GM19468 (cell line): ENCODE measurements around the gene ST3GAL2.

ENCODE experiments used
- ATAC-seq: cut with Tn5 transposase; IDR thresholded peaks from one replicate; pipeline ENCODE4 v1.9.1; 2021; ENCODE audit warnings: mild to moderate bottlenecking, moderate library complexity, moderate number of reproducible peaks; ENCODE audit not compliant: unreplicated experiment; ENCODE audit errors: extremely low read depth

ST3GAL2 gene, protein sequence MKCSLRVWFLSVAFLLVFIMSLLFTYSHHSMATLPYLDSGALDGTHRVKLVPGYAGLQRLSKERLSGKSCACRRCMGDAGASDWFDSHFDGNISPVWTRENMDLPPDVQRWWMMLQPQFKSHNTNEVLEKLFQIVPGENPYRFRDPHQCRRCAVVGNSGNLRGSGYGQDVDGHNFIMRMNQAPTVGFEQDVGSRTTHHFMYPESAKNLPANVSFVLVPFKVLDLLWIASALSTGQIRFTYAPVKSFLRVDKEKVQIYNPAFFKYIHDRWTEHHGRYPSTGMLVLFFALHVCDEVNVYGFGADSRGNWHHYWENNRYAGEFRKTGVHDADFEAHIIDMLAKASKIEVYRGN

DNA sequence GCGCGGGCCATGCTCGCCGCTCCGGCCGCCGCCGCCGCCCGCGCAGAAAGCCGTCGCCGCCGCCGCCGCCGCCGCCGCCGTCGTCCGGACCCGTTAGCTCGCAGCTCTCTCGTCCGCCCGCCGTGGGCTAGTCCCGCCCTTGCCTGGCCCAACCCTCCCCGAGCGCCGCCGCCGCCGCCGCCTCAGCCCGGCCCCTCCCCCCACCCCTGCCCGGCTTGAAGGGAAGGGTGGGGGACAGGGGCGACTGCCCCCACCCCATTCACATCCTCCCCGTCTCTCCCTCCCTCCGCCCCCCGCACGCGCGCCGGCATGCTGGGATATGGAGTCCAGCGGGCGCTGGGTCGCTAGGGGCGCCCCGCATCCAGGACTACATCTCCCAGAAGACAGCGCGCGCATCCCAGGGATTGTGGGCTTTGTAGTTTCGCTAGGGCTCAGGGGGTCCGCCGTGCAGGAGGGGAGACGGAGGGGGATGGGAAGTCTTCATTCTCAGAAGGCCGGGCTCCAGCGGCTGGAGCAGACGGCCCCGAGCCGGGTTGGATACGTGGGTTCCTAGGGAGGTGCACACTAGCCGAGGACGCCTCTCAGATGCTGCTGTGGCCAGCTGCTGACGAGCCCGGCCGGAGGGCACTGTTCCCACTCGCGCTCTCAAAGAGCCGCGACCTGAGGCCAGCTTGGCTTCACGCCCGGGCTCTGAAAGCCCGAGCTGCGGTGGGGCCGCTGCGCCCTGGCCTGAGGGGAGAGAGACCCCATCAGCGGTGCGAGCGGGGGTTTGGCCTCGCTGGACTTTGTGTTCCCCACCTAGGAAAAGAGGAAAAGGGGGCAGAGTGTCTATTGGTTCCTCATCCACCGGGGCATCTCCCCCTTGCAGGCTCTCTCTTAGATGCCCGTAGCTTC lies at the start of gene ST3GAL2:
Gene ST3GAL2 (minus strand): TSS at position 132 of the 894 bp plus-strand sequence. CDS start 40,570 bp downstream, outside the sequence.
- ATAC-seq = peak; percentile 50

DNA sequence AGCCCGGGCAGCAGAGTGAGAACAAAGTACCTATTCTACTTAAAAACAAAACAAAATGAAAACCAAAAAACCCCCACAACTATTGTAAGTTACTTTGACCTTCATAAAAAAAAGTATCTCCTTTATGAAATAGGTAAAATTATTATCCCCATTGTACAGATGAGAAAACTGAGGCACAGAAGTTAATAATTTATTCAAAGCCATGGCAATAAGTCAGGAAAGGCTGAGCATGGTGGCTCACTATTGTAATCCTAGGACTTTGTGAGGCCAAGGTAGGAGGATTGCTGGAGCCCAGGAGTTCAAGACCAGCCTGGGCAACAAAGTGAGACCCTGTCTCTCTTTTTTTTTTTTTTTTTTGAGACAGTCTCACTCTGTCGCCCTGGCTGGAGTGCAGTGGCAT lies 46.0 kb upstream of the ST3GAL2 start:
- ATAC-seq = no peak

DNA sequence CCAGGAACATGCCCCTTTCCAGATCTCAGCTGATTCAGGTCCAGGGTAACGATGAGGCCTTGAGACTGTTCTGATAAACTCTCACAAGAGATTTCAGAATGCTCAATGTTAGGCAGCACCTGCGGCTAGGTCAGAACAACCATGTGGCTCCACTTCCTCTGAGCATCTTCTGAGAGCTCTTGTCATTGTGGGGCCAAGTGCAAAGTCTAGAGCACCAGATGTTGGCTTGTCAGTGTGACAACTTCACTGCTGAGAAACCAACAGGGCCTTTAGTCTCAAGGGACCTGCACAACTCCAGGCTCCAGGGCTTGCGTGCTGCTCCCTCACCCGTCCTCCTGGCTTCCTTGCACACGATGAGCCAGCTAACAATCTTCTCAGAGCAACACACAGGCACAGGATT lies 44.5 kb upstream of the ST3GAL2 start:
- ATAC-seq = no peak

DNA sequence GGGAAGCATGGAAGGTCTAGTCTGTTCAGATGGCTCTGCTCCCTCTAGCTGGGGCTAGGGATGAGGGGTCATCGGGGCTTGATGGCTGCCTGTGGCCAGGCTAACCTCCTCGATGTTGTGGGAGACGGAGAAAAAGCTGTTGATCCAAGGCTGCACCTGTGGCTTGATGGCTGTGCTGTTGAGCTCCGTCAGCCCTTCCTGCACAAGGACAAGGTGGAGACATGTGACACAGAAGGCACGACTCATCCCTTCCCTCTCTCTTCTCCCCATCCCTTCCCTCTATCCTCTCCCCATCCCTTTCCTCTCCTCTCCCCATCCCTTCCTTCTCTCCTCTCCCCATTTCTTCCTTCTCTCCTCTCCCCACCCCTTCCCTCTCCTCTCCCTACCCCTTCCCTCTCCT lies 43.7 kb upstream of the ST3GAL2 start:
- no peak for ATAC-seq

DNA sequence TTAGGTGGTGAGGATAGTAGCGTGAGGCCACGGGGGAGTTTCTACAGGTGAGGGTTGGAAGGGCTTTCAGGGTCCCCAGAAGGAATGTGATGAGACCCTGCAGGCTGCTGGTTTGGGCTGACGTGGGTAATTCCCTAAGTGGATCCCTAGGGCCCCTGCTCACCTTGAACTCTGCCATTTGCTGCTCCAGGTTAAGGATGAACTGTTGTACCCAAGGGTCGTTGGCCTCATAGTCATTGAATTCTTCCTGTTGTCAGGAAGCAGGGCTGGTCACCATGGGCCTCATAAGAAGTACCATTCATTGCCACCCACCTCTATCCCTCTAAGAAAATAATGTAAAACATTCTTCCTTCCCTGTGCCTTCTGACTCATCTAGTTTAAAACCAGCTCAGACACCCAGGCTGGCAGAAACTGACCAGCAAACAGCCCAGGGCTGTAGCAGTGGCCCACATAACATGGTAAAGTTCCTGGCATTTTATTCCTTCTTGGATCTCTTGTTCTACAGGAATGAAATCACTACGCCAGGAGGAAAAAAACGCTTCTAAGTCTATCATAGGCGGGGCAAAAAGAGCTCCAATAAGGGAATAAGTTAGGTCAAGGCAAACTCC lies 43.1 kb upstream of the ST3GAL2 start:
- ATAC-seq = no peak

DNA sequence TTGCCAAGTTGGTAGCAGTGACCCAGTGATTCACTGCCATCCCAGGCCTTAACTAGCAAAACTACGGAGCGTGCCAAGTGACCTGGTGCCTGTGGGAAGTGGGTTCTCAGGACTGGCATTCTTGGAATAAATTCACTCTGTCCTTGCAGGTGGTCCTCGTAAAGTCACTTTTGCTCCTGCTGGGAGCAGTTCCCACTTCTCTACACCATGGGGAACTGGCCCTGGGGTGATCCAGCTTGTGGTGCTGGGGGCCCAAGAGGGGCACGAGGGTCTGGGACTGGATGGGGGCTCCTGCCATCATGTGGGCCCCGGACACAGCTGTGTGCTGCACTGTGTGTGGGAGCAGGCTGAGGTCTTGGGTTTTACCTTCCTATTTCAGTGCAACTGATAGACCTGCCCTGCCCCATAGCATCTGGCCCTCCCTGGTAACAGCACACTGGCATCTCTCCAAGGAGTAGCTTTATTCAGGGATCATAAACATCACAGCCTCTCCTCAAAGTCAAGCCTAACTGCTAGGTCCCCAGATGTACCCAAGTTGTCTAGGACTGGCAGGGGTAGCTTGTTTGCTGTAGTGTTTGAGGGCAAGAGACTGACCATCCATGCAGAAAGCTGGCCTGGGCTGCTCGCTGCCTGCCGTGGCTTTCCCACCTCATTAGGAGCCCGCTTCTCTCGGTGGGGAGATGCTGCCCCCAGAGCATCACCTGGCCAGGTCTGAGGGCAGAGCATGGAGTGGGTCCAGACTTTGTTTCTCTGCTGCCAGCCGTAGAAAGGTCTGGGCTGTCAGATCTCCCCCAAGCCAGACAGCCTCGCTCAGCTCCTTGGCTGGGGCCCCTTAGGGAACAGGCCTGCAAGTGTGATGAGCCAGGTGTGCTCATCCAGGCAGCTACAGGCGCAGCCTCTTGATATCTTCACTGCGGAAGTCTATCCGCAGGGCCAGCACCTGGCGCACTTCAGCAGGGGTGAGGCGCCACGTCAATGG lies 41.5 kb upstream of the ST3GAL2 start:
- ATAC-seq = no peak

DNA sequence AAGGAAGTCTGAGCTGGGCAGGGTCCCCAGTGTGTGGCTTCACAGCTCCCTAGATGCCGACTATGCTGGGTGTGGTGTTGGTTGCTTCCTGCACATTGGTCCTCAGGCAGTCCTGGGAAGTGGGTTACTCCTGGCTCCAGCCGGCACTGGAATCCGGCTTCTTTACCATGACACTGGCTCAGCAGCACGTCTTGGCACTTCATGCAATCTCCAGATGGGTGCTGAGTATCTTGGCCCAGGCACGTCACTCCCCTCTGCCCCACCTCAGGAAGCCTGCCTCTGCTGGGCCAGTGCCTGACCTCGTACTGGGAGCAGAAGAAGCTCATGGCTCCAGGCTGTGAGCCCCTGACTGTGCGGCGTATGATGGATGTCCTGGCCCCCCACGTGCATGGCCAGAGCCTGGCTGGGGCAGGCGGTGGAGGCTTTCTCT lies 40.0 kb upstream of the ST3GAL2 start:
- no peak for ATAC-seq

DNA sequence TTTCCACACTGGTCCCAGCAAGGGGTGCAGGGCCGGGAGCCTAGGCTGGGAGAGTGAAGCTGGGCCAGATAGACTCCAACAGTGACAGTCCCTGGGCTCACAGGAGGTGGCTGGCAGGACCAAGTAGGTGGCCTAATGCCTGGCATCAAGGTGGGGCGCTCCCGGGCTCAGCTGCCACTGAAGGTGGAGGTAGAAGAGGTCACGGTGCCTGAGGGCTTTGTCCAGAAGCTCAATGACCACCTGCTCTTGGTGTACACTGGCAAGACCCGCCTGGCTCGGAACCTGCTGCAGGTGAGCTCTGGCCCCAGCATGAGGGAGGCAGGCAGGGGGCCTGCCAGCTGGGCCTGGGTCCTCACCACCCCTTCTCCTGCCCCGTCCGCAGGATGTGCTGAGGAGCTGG lies 39.3 kb upstream of the ST3GAL2 start:
- ATAC-seq = no peak

DNA sequence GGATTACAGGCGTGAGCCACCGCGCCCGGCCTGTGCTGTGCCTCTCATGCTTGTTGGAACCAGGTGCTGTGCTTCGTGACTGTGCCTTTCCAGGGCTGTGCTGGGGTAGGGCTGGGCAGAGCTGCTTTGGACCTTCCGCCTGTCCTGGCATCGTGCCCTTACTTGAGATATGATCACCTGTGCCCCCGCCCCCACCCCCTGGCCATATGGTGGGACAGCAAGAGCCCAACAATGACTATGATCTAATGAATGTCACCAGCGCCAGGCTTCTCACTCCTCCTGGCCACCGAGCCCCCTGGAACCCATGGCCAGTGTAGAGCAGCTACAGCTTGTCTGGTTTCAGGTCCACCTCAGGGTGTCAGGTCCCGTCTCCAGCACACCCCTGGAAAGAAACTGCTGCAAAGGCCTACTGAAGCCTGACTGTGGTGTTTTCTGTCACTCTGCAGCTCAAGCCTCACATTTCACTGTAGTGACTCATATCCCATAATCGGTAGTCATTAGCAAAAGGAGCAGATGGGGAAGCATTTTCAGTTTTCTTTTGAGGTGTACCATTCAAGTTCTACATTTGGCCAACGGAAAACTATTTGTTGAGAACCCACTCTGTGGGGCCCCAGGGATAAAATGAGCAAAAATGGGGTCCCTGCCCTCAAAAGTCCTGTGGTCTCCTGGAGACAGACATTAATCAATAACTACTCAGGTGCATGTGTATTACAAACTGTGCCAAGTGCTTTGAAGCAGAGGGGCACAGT lies 37.5 kb upstream of the ST3GAL2 start:
- ATAC-seq = peak; percentile 92

DNA sequence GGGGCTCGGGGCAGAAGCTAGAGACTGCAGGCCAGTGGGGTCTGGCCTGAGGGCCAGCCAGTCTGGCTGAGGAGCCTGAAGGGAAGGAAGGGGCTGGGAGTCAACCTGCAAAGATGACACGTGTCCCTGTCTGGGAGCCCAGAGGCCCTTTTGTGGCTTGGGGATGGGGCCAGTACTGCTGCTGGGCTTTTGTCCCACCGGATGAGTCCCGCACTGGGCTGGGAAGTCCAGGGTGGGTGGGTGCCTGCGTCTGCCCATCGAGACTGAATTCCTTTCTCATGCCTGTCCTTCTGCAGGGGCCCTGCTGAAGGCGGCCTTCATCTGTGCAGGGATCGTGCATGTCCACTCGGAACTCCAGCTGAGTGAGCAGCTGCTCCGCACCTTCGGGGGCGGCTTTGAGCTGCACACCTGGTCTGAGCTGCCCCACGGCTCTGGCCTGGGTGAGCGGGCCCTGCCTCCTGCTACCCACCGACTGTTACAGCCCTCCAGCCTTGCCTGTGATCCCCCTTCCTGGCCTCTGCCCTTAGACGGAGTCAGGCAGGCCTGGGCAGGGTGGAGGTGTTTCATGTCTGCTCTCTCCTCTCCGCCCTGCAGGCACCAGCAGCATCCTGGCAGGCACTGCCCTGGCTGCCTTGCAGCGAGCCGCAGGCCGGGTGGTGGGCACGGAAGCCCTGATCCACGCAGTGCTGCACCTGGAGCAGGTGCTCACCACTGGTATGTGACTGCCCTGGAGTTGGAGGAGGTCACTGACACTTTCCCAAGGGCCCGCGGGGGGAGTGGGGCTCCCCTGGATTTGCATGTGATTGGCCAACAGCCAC lies 36.4 kb upstream of the ST3GAL2 start:
- ATAC-seq = no peak

DNA sequence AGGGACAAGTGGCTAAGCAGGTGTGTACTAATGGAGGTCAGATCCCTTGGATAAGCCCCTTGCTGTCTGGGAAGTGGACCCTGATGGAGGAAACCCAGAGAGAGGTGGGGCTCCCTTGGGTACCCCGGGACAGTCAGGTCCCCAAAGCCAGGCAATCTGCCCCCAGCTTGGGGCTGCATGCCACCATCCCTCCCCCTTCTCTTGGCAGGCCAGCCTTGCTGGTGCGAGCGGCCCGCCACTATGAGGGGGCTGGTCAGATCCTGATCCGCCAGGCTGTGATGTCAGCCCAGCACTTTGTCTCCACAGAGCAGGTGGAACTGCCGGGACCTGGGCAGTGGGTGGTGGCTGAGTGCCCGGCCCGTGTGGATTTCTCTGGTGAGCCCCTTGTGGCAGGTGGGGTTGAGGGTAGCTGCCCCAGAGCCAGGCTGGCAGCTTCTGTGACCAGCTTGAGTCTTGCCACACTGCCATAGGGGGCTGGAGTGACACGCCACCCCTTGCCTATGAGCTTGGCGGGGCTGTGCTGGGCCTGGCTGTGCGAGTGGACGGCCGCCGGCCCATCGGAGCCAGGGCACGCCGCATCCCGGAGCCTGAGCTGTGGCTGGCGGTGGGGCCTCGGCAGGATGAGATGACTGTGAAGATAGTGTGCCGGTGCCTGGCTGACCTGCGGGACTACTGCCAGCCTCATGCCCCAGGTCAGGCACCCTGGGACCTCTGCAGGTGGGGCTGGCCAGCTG lies 35.6 kb upstream of the ST3GAL2 start:
- no peak for ATAC-seq

DNA sequence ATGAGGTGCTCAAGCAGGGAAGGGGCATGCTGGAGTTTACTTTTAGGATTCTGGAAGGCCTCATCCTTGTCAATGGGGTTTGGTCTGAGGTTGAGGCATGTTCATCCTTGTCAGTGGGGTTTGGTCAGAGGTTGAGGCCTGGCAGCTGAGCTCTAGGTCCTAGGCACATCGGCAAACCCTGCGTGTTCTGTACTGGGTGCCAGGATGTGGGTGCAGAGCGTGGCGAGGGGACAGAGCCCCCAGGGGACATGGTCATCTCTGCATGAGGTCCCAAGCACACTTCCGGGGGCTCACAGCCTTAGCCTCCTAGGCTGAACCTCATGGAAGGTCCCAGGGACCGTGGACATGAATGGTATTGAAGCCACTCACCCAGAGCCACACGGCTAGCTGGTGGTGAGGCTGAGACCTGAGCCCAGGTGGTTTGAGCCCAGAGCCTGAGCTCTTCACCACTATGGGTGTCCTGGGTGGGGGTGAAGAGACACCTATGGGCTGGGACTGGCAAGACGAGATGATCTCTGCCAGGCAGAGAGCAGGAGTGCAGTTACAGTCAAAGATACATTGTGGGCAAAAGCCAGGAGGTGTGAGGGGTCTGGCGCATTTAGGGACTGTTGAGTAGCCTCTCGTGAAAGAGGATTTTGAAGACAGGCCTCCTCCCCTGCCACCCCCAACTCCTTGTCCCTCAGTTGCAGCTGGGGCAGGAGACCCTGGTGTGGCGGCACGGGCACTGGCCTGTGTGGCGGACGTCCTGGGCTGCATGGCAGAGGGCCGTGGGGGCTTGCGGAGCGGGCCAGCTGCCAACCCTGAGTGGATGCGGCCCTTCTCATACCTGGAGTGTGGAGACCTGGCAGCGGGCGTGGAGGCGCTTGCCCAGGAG lies 34.8 kb upstream of the ST3GAL2 start:
- ATAC-seq = no peak

DNA sequence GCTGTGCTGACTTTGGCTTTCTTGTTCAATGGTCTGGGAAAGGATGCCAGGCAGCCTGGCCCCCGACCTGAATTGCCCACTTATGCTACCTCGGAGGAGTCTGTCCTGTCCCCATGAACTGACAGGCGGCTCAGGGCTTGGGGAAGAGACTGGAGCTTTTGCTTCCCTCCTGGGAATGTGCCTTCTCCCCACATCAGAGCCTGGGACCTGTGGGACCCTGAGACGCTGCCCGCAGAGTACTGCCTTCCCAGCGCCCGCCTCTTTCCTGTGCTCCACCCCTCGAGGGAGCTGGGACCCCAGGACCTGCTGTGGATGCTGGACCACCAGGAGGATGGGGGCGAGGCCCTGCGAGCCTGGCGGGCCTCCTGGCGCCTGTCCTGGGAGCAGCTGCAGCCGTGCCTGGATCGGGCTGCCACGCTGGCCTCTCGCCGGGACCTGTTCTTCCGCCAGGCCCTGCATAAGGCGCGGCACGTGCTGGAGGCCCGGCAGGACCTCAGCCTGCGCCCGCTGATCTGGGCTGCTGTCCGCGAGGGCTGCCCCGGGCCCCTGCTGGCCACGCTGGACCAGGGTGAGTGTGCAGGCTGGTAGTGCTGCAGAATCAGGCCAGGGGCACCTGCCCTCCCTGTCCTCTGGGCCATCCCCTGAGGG lies 34.0 kb upstream of the ST3GAL2 start:
- no peak for ATAC-seq

DNA sequence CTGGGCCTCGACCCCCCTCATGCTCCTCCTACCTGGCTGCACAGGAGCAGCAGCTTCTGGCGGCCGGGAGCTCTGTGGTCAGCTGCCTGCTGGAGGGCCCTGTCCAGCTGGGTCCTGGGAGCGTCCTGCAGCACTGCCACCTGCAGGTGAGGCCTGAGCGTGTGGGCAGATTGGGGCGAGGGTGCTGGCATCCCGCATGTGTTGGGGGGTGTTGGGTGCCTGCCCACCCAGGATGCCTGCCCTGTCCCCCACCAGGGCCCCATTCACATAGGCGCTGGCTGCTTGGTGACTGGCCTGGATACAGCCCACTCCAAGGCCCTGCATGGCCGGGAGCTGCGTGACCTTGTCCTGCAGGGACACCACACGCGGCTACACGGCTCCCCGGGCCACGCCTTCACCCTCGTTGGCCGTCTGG lies 32.0 kb upstream of the ST3GAL2 start:
- ATAC-seq = no peak

DNA sequence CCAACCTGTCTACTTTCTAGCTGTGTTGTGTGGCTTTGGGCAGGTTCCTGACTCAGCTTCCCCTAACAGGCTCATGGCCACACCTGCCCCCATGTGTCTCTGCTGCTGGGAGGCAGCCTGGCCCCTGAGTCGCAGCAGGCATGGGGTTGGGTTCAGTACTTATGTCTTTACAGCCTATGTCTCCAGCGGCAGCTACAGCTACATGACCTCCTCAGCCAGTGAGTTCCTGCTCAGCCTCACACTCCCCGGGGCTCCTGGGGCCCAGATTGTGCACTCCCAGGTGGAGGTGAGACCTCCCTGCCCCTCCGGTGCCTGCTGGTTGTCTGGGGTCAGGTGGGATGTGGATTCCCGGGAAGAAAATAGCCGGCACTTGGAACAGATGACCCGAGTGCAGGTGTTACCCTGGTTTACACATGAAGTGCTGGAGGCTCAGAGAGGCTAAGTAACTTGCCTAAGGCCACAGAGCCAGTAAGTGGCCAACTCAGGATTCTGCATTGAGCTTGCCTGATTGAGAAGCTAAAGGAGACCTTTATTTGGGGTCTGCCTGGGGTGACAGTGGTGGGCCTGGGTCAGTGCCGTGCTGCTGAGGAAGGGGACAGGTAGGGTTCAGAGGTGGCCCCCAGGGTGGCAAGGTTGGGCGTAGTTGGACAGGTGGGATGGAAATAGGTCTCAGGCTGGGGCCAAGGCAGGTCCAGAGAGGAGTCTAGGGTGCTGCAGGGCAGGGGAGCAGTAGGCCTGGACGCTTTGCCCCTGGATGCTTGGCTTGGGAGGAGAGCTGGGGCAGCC lies 31.4 kb upstream of the ST3GAL2 start:
- no peak for ATAC-seq
